Activated CD8-positive, alpha-beta memory T cell treated with anti-CD3 and anti-CD28 coated beads, Interleukin-2, amount 10 ng/mL, durations not matched to agents 7 days and 5 days (primary cell): ENCODE data around the gene GRM7. TPM values are rescaled to one million over a fixed set of nuclear protein-coding genes. Genes with fewer than 3 reads are reported as not detected.

ENCODE experiments used
- ATAC-seq: fragments of 150-1000 bp; cut with Tn5 transposase; one replicate; pipeline ENCODE4 v1.10.0; 2021; ENCODE audit warnings: moderate library complexity
- CTCF ChIA-PET: fragments of 350-600 bp; sonication (Branson Sonifier 250); formaldehyde crosslinking; loops from one replicate; lab custom pipeline; 2021; ENCODE audit warnings: antibody characterized with exemption; lab: Charles Lee
- DNase-seq: peaks from one replicate; pipeline ENCODE4 v3.0.0-alpha.2; 2020
- H3K27ac Mint-ChIP-seq: one replicate; pipeline ENCODE4 v1.8.0; 2021; ENCODE audit warnings: mild to moderate bottlenecking, mixed read lengths
- H3K27me3 Mint-ChIP-seq: one replicate; pipeline ENCODE4 v1.8.0; 2021; ENCODE audit warnings: mixed read lengths
- H3K36me3 Mint-ChIP-seq: one replicate; pipeline ENCODE4 v1.8.0; 2021; ENCODE audit warnings: mild to moderate bottlenecking, mixed read lengths
- H3K4me1 Mint-ChIP-seq: one replicate; pipeline ENCODE4 v1.8.0; 2021; ENCODE audit warnings: mixed read lengths
- H3K4me3 Mint-ChIP-seq: one replicate; pipeline ENCODE4 v1.8.0; 2021; ENCODE audit warnings: mild to moderate bottlenecking, moderate library complexity, mixed read lengths
- H3K9me3 Mint-ChIP-seq: one replicate; pipeline ENCODE4 v1.8.0; 2022; ENCODE audit warnings: low read depth, mixed read lengths
- total RNA-seq, 2 experiments: library from RNA; stranded (reverse); gene quantifications; one replicate each; pipeline ENCODE4 v1.2.3, GENCODE V29; 2021

The GRM7 gene
- total RNA-seq, 2 experiments from 2014 or later, result not detected

- DNase-seq, result no peak
- Mint-ChIP-seq H3K4me3 (no peak overlapping the region), H3K27me3 (no peaks in the 10 kb centered on the region), H3K4me1 (no peaks in the 10 kb centered on the region), H3K27ac (no peak overlapping the region), H3K9me3 (no peaks in the 10 kb centered on the region), H3K36me3 (no peaks in the 10 kb centered on the region)
- CTCF ChIA-PET, result no interaction called here
- no peak for ATAC-seq
These were observed 873.5 kb downstream of the GRM7 start for GRCh38 chr3:7734456-7734855.

- DNase-seq, result no peak
- no peaks in the 10 kb centered on the region for H3K27me3 Mint-ChIP-seq
- CTCF ChIA-PET, result no interaction called here
These were observed 876.3 kb downstream of the GRM7 start for GRCh38 chr3:7737263-7737662.

GRCh38 chr3:7739754-7740153 lies 878.8 kb downstream of the GRM7 start:
- H3K4me3 Mint-ChIP-seq, result no peak overlapping the region
- ATAC-seq, result no peak
- H3K27me3 Mint-ChIP-seq, result no peaks in the 10 kb centered on the region
- DNase-seq, result no peak
- CTCF ChIA-PET, result no interaction called here
- H3K36me3 Mint-ChIP-seq, result no peaks in the 10 kb centered on the region
- no peaks in the 10 kb centered on the region for H3K9me3 Mint-ChIP-seq
- H3K4me1 Mint-ChIP-seq, result no peaks in the 10 kb centered on the region
- H3K27ac Mint-ChIP-seq, result no peak overlapping the region

More at GRCh38 chr3:7737263-7737662, 876.3 kb downstream of the GRM7 start:
- no peak for ATAC-seq
- Mint-ChIP-seq H3K4me3 (no peak overlapping the region), H3K4me1 (no peaks in the 10 kb centered on the region), H3K27ac (no peak overlapping the region), H3K9me3 (no peaks in the 10 kb centered on the region), H3K36me3 (no peaks in the 10 kb centered on the region)

GRCh38 chr3:7740458-7740857 lies 879.5 kb downstream of the GRM7 start:
- ATAC-seq (no peak), DNase-seq (no peak)
- Mint-ChIP-seq H3K27ac (no peak overlapping the region), H3K9me3 (no peaks in the 10 kb centered on the region), H3K27me3 (no peaks in the 10 kb centered on the region), H3K4me3 (no peak overlapping the region), H3K4me1 (no peaks in the 10 kb centered on the region), H3K36me3 (no peaks in the 10 kb centered on the region)
- CTCF ChIA-PET, result no interaction called here

- Mint-ChIP-seq H3K4me1 (no peaks in the 10 kb centered on the region), H3K4me3 (no peak overlapping the region), H3K36me3 (no peaks in the 10 kb centered on the region), H3K27ac (no peak overlapping the region), H3K9me3 (no peaks in the 10 kb centered on the region), H3K27me3 (no peaks in the 10 kb centered on the region)
- CTCF ChIA-PET, result no interaction called here
- DNase-seq (no peak), ATAC-seq (no peak)
These were observed 883.9 kb downstream of the GRM7 start for GRCh38 chr3:7744850-7745249.

GRCh38 chr3:7745711-7746110 lies 884.8 kb downstream of the GRM7 start:
- CTCF ChIA-PET, result no interaction called here
- no peak overlapping the region for H3K4me3 Mint-ChIP-seq
- H3K4me1 Mint-ChIP-seq, result no peaks in the 10 kb centered on the region
- H3K27ac Mint-ChIP-seq, result no peak overlapping the region
- no peak for ATAC-seq
- DNase-seq, result no peak
- no peaks in the 10 kb centered on the region for H3K36me3 Mint-ChIP-seq
- no peaks in the 10 kb centered on the region for H3K27me3 Mint-ChIP-seq
- no peaks in the 10 kb centered on the region for H3K9me3 Mint-ChIP-seq

GRCh38 chr3:7749931-7750695 lies 889.2 kb downstream of the GRM7 start:
- H3K27ac Mint-ChIP-seq, result no peak overlapping the region
- no peaks in the 10 kb centered on the region for H3K36me3 Mint-ChIP-seq
- no peak overlapping the region for H3K4me3 Mint-ChIP-seq
- H3K27me3 Mint-ChIP-seq, result no peaks in the 10 kb centered on the region
- H3K4me1 Mint-ChIP-seq, result no peaks in the 10 kb centered on the region
- CTCF ChIA-PET, result no interaction called here
- no peak for ATAC-seq
- DNase-seq, result no peak
- H3K9me3 Mint-ChIP-seq, result no peaks in the 10 kb centered on the region

- no peak overlapping the region for H3K4me3 Mint-ChIP-seq
- no peak for DNase-seq
- H3K27me3 Mint-ChIP-seq, result no peaks in the 10 kb centered on the region
- no peak for ATAC-seq
- H3K9me3 Mint-ChIP-seq, result no peaks in the 10 kb centered on the region
- H3K4me1 Mint-ChIP-seq, result no peaks in the 10 kb centered on the region
- H3K27ac Mint-ChIP-seq, result no peak overlapping the region
- CTCF ChIA-PET, result no interaction called here
- H3K36me3 Mint-ChIP-seq, result no peaks in the 10 kb centered on the region
These were observed 891.1 kb downstream of the GRM7 start for GRCh38 chr3:7752005-7752404.

- peaks cover 3% of the 10 kb centered on the region for H3K9me3 Mint-ChIP-seq
- no peak for ATAC-seq
- no peaks in the 10 kb centered on the region for H3K36me3 Mint-ChIP-seq
- no peaks in the 10 kb centered on the region for H3K4me1 Mint-ChIP-seq
- no peak for DNase-seq
- H3K4me3 Mint-ChIP-seq, result no peak overlapping the region
- no peaks in the 10 kb centered on the region for H3K27me3 Mint-ChIP-seq
- CTCF ChIA-PET, result no interaction called here
- no peak overlapping the region for H3K27ac Mint-ChIP-seq
These were observed 893.9 kb downstream of the GRM7 start for GRCh38 chr3:7754653-7755441.

- no peaks in the 10 kb centered on the region for H3K4me1 Mint-ChIP-seq
- no peak for DNase-seq
- no peaks in the 10 kb centered on the region for H3K36me3 Mint-ChIP-seq
- H3K27me3 Mint-ChIP-seq, result no peaks in the 10 kb centered on the region
- no peak overlapping the region for H3K27ac Mint-ChIP-seq
- H3K9me3 Mint-ChIP-seq, result peaks cover 9% of the 10 kb centered on the region
- ATAC-seq, result no peak
- no peak overlapping the region for H3K4me3 Mint-ChIP-seq
- CTCF ChIA-PET, result no interaction called here
These were observed 898.7 kb downstream of the GRM7 start for GRCh38 chr3:7759630-7760029.

GRCh38 chr3:7760718-7761117 lies 899.8 kb downstream of the GRM7 start:
- Mint-ChIP-seq H3K9me3 (peaks cover 9% of the 10 kb centered on the region), H3K27me3 (no peaks in the 10 kb centered on the region), H3K36me3 (no peaks in the 10 kb centered on the region), H3K27ac (no peak overlapping the region), H3K4me1 (no peaks in the 10 kb centered on the region), H3K4me3 (no peak overlapping the region)
- DNase-seq (no peak), ATAC-seq (no peak)
- CTCF ChIA-PET, result no interaction called here

- Mint-ChIP-seq H3K27ac (no peak overlapping the region), H3K9me3 (peaks cover 12% of the 10 kb centered on the region), H3K4me3 (no peak overlapping the region), H3K27me3 (no peaks in the 10 kb centered on the region), H3K36me3 (no peaks in the 10 kb centered on the region), H3K4me1 (no peaks in the 10 kb centered on the region)
- CTCF ChIA-PET, result no interaction called here
- no peak for ATAC-seq
- no peak for DNase-seq
These were observed 903.2 kb downstream of the GRM7 start for GRCh38 chr3:7764115-7764514.

- CTCF ChIA-PET, result no interaction called here
- H3K27ac Mint-ChIP-seq, result no peak overlapping the region
- DNase-seq, result no peak
- ATAC-seq, result no peak
- peaks cover 10% of the 10 kb centered on the region for H3K9me3 Mint-ChIP-seq
- no peak overlapping the region for H3K4me3 Mint-ChIP-seq
- no peaks in the 10 kb centered on the region for H3K36me3 Mint-ChIP-seq
- H3K4me1 Mint-ChIP-seq, result no peaks in the 10 kb centered on the region
- no peaks in the 10 kb centered on the region for H3K27me3 Mint-ChIP-seq
These were observed 905.6 kb downstream of the GRM7 start for GRCh38 chr3:7766530-7766929.

- no peaks in the 10 kb centered on the region for H3K27me3 Mint-ChIP-seq
- no peak for ATAC-seq
These were observed 918.4 kb downstream of the GRM7 start for GRCh38 chr3:7779331-7779730.

More at GRCh38 chr3:7779331-7779730, 918.4 kb downstream of the GRM7 start:
- Mint-ChIP-seq H3K9me3 (no peaks in the 10 kb centered on the region), H3K27ac (no peak overlapping the region), H3K4me1 (no peaks in the 10 kb centered on the region), H3K36me3 (no peaks in the 10 kb centered on the region), H3K4me3 (no peak overlapping the region)
- DNase-seq, result no peak
- CTCF ChIA-PET, result no interaction called here
